ENCODE data around the gene TRMT1. TPM values are rescaled to one million over a fixed set of nuclear protein-coding genes. Genes with fewer than 3 reads are reported as not detected.

TRMT1 gene
- total RNA-seq, 1 donor from 2014 or later: 33.2 TPM

DNA sequence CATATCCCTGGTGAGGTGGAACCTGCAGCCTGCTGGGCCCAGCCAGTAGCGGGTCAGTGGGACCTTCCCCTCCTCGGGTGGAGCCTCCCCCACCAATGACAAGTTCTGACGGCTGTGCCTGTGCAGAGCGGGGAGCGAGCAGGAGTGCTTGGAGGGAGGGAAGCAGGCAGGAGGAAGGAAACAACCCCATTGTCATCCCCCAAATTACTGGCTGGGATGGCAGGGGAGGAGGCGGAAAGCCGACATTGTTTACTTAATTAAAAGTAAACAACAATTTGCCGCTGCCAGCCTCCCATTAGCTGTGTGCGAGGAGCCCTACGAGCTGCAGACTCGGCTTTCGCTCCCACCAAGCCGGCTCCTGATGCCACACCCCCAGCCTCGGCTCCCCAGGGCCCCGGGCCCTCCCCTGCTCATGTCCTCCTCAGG, 59.4 kb downstream of the TRMT1 start:
- no peak for DNase-seq (ENCODE audit: low spot score)

DNA sequence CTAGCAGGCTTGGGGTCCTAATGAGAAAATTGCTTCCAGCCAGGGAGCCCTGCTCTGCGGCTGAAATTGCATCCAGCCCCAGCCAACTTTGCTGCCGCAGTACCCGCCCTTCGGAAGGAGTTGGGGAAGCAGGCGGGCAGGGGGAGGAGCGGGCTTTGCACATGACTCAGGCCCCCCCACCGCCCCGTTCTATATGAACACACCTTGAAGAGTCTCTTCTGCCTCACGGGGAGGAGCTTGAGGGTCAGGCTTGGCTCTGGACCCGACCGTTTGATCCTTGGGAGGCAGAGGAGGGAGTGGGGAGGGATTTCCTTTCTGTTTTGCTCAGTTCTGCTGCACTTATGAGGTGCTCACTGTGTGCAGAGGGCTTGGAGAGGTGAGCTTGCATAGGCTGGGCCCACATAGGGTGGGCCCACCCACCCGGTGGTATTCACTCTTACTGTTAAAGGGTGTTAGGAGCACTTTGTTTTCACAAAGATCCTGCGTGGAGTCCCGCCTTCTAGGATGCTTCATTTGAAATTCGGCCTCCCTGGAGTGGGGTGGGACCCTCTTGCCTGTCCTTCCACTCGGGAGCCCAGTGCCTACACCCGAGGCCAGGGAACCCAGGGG, 60.4 kb downstream of the TRMT1 start:
- no peak for DNase-seq (ENCODE audit: low spot score)

DNA sequence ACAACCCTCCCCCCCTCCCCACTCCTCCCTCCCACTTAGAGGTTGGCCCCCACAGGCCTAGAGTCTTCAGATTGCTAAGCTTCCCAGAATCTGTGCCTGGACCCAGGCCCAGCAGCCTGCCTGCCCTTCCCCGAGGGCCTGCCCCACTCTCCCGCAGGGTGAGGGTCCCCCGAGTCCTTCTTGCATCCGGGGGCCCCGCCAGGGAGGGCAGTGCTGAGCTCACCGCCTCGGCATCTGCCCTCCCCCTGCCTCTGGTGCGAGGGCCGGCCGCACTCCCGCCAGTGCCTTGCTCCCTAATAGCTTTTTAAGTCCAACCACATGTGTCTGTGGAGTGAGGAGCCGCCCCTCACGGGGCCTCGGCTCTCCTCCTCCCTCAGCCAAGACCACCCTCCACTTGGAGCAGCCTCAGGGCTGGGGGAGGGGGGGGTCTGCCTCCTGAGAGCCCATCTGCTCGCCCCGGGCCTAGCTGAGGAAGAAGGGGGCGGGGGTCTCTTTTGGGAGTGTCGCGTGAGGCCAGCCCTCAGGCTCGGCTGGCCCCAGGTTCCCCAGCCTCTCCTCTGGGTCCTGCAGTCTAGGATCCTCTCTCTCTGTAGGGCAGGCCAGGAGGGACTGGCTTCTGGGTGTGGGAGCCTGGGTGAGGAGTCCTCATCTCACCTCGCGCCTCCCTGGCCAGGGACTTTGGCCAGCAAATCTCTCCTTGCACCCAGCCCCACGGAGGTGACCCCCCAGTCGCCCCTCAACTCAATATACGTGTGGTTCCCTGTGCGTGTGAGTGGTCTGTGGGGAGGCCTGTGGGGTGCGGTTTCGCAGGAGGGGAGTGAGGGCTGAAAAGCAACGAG, 61.1 kb downstream of the TRMT1 start:
- DNase-seq (ENCODE audit: low spot score): peak; percentile 92

Other genes with a start within 250 kb of the TRMT1 start
- gene DNASE2, start 235.3 kb downstream of the TRMT1 start, total RNA-seq: 28.9 TPM
- gene KLF1, start 229.5 kb downstream of the TRMT1 start, total RNA-seq: not detected
- 23.3 TPM for gene GCDH, start 225.6 kb downstream of the TRMT1 start, total RNA-seq
- gene SYCE2, start 197.4 kb downstream of the TRMT1 start, total RNA-seq: not detected
- gene FARSA, start 183.0 kb downstream of the TRMT1 start, total RNA-seq: 51.6 TPM
- gene CALR, start 178.1 kb downstream of the TRMT1 start, total RNA-seq: 877 TPM
- 143 TPM for gene RAD23A, start 170.9 kb downstream of the TRMT1 start, total RNA-seq
- 19.8 TPM for gene GADD45GIP1, start 159.5 kb downstream of the TRMT1 start, total RNA-seq
- gene DAND5, start 147.2 kb downstream of the TRMT1 start, total RNA-seq: not detected
- 166 TPM for gene NFIX, start 121.3 kb downstream of the TRMT1 start, total RNA-seq
- 11.5 TPM for gene LYL1, start 13.9 kb downstream of the TRMT1 start, total RNA-seq
- 45.2 TPM for gene NACC1, start 1.5 kb upstream of the TRMT1 start, total RNA-seq
- 45.4 TPM for gene STX10, start 33.6 kb upstream of the TRMT1 start, total RNA-seq
- gene IER2, start 33.7 kb upstream of the TRMT1 start, total RNA-seq: 229 TPM